NCI-H748 treated with DMSO at 0.1 percent for 48 hours (cell line): ENCODE results near the gene CNNM1.

Experiments used
- DNase-seq: peaks from one replicate; lab custom pipeline; 2025; lab: John Stamatoyannopoulos, UW

CNNM1 gene

GRCh38 chr10:99329304-99329553 is at the start of gene CNNM1:
TSS of gene CNNM1 (plus strand) at chr10:99329356. CDS start at chr10:99329388, 32 bp downstream.
- DNase-seq: no peak

GRCh38 chr10:99279626-99280111 is 49.5 kb upstream of the CNNM1 start:
- DNase-seq: peak; percentile 4

- no peak for DNase-seq
Observed at GRCh38 chr10:99280472-99280871, 48.7 kb upstream of the CNNM1 start.

- no peak for DNase-seq
Observed at GRCh38 chr10:99285881-99286280, 43.3 kb upstream of the CNNM1 start.

- DNase-seq: no peak
Observed at GRCh38 chr10:99290306-99290705, 38.9 kb upstream of the CNNM1 start.

GRCh38 chr10:99292159-99292558 is 37.0 kb upstream of the CNNM1 start:
- DNase-seq: no peak

- no peak for DNase-seq
Observed at GRCh38 chr10:99296605-99297004, 32.6 kb upstream of the CNNM1 start.

- no peak for DNase-seq
Observed at GRCh38 chr10:99297033-99297432, 32.1 kb upstream of the CNNM1 start.

- DNase-seq: no peak
Observed at GRCh38 chr10:99303899-99304861, 25.0 kb upstream of the CNNM1 start.

- no peak for DNase-seq
Observed at GRCh38 chr10:99304862-99305229, 24.3 kb upstream of the CNNM1 start.

- DNase-seq: no peak
Observed at GRCh38 chr10:99312501-99312900, 16.7 kb upstream of the CNNM1 start.

- DNase-seq: no peak
Observed at GRCh38 chr10:99315853-99316252, 13.3 kb upstream of the CNNM1 start.

GRCh38 chr10:99316374-99316773 is 12.8 kb upstream of the CNNM1 start:
- no peak for DNase-seq

- DNase-seq: no peak
Observed at GRCh38 chr10:99318048-99318447, 11.1 kb upstream of the CNNM1 start.

- DNase-seq: no peak
Observed at GRCh38 chr10:99318475-99318874, 10.7 kb upstream of the CNNM1 start.

- DNase-seq: no peak
Observed at GRCh38 chr10:99325281-99325680, 3.9 kb upstream of the CNNM1 start.

GRCh38 chr10:99326871-99327270 is 2.3 kb upstream of the CNNM1 start:
- no peak for DNase-seq

GRCh38 chr10:99328579-99329303 is 415 bp upstream of the CNNM1 start:
- no peak for DNase-seq

- DNase-seq: no peak
Observed at GRCh38 chr10:99329554-99330346, 594 bp downstream of the CNNM1 start.

- no peak for DNase-seq
Observed at GRCh38 chr10:99330347-99330924, 1.3 kb downstream of the CNNM1 start.

- DNase-seq: no peak
Observed at GRCh38 chr10:99331207-99331803, 2.1 kb downstream of the CNNM1 start.
